ENCODE data around the gene PPP2R2C.

The PPP2R2C gene

GRCh38 chr4:6391852-6392188, 80.6 kb downstream of the PPP2R2C start:
- no peak for DNase-seq (ENCODE audit: insufficient read length, low spot score)

GRCh38 chr4:6391186-6391851, 81.1 kb downstream of the PPP2R2C start:
- FAIRE-seq = no peak

More at GRCh38 chr4:6391852-6392188, 80.6 kb downstream of the PPP2R2C start:
- no peak for FAIRE-seq
- TF ChIP-seq PAX5 (IDR thresholded peaks at IDR 0.05; ENCODE audit: insufficient read depth, low read length, severe bottlenecking) (no peak), POLR2AphosphoS5 (IDR thresholded peaks at IDR 0.05; ENCODE audit: low read depth, low read length) (no peak), SPI1 (IDR thresholded peaks at IDR 0.05; ENCODE audit: low read depth, low read length) (no peak), TAF1 (IDR thresholded peaks at IDR 0.05; ENCODE audit: low read depth, low read length) (no peak), POLR2A (IDR thresholded peaks at IDR 0.05; ENCODE audit: low read depth, low read length) (no peak), POU2F2 (IDR thresholded peaks at IDR 0.05; ENCODE audit: low read depth, low read length) (no peak)

GRCh38 chr4:6390356-6390755, 82.1 kb downstream of the PPP2R2C start:
- TF ChIP-seq POLR2AphosphoS5 (IDR thresholded peaks at IDR 0.05; ENCODE audit: low read depth, low read length) = no peak
- TF ChIP-seq POLR2A (IDR thresholded peaks at IDR 0.05; ENCODE audit: low read depth, low read length) = no peak
- no peak for TF ChIP-seq SPI1 (IDR thresholded peaks at IDR 0.05; ENCODE audit: low read depth, low read length)
- no peak for TF ChIP-seq PAX5 (IDR thresholded peaks at IDR 0.05; ENCODE audit: insufficient read depth, low read length, severe bottlenecking)
- TF ChIP-seq POU2F2 (IDR thresholded peaks at IDR 0.05; ENCODE audit: low read depth, low read length) = no peak
- DNase-seq (ENCODE audit: insufficient read length, low spot score) (no peak), FAIRE-seq (no peak)

More at GRCh38 chr4:6391186-6391851, 81.1 kb downstream of the PPP2R2C start:
- no peak for TF ChIP-seq PAX5 (IDR thresholded peaks at IDR 0.05; ENCODE audit: insufficient read depth, low read length, severe bottlenecking)
- no peak for TF ChIP-seq POU2F2 (IDR thresholded peaks at IDR 0.05; ENCODE audit: low read depth, low read length)
- TF ChIP-seq POLR2AphosphoS5 (IDR thresholded peaks at IDR 0.05; ENCODE audit: low read depth, low read length) = no peak
- no peak for TF ChIP-seq POLR2A (IDR thresholded peaks at IDR 0.05; ENCODE audit: low read depth, low read length)
- no peak for TF ChIP-seq TAF1 (IDR thresholded peaks at IDR 0.05; ENCODE audit: low read depth, low read length)
- TF ChIP-seq SPI1 (IDR thresholded peaks at IDR 0.05; ENCODE audit: low read depth, low read length) = no peak
- DNase-seq (ENCODE audit: insufficient read length, low spot score) = no peak

GRCh38 chr4:6389142-6389825, 83.1 kb downstream of the PPP2R2C start:
- no peak for FAIRE-seq
- DNase-seq (ENCODE audit: insufficient read length, low spot score) = no peak
- TF ChIP-seq PAX5 (IDR thresholded peaks at IDR 0.05; ENCODE audit: insufficient read depth, low read length, severe bottlenecking) (no peak), POLR2AphosphoS5 (IDR thresholded peaks at IDR 0.05; ENCODE audit: low read depth, low read length) (no peak), TAF1 (IDR thresholded peaks at IDR 0.05; ENCODE audit: low read depth, low read length) (no peak), POU2F2 (IDR thresholded peaks at IDR 0.05; ENCODE audit: low read depth, low read length) (no peak), POLR2A (IDR thresholded peaks at IDR 0.05; ENCODE audit: low read depth, low read length) (no peak)

- DNase-seq (ENCODE audit: insufficient read length, low spot score) (no peak), FAIRE-seq (no peak)
- TF ChIP-seq TAF1 (IDR thresholded peaks at IDR 0.05; ENCODE audit: low read depth, low read length) (no peak), POLR2AphosphoS5 (IDR thresholded peaks at IDR 0.05; ENCODE audit: low read depth, low read length) (no peak), PAX5 (IDR thresholded peaks at IDR 0.05; ENCODE audit: insufficient read depth, low read length, severe bottlenecking) (no peak), SPI1 (IDR thresholded peaks at IDR 0.05; ENCODE audit: low read depth, low read length) (no peak), POLR2A (IDR thresholded peaks at IDR 0.05; ENCODE audit: low read depth, low read length) (no peak), POU2F2 (IDR thresholded peaks at IDR 0.05; ENCODE audit: low read depth, low read length) (no peak)
These were observed 83.7 kb downstream of the PPP2R2C start for GRCh38 chr4:6388713-6389112.

- DNase-seq (ENCODE audit: insufficient read length, low spot score) (no peak), FAIRE-seq (no peak)
- TF ChIP-seq SPI1 (IDR thresholded peaks at IDR 0.05; ENCODE audit: low read depth, low read length) = no peak
- no peak for TF ChIP-seq POLR2A (IDR thresholded peaks at IDR 0.05; ENCODE audit: low read depth, low read length)
- no peak for TF ChIP-seq POU2F2 (IDR thresholded peaks at IDR 0.05; ENCODE audit: low read depth, low read length)
- TF ChIP-seq PAX5 (IDR thresholded peaks at IDR 0.05; ENCODE audit: insufficient read depth, low read length, severe bottlenecking) = no peak
- TF ChIP-seq TAF1 (IDR thresholded peaks at IDR 0.05; ENCODE audit: low read depth, low read length) = no peak
- TF ChIP-seq POLR2AphosphoS5 (IDR thresholded peaks at IDR 0.05; ENCODE audit: low read depth, low read length) = no peak
These were observed 84.5 kb downstream of the PPP2R2C start for GRCh38 chr4:6387946-6388345.

- TF ChIP-seq PAX5 (IDR thresholded peaks at IDR 0.05; ENCODE audit: insufficient read depth, low read length, severe bottlenecking) (no peak), TAF1 (IDR thresholded peaks at IDR 0.05; ENCODE audit: low read depth, low read length) (no peak), POLR2A (IDR thresholded peaks at IDR 0.05; ENCODE audit: low read depth, low read length) (no peak)
- FAIRE-seq (no peak), DNase-seq (ENCODE audit: insufficient read length, low spot score) (no peak)
These were observed 86.3 kb downstream of the PPP2R2C start for GRCh38 chr4:6386091-6386490.

- TF ChIP-seq POU2F2 (IDR thresholded peaks at IDR 0.05; ENCODE audit: low read depth, low read length) = no peak
- no peak for TF ChIP-seq SPI1 (IDR thresholded peaks at IDR 0.05; ENCODE audit: low read depth, low read length)
- TF ChIP-seq PAX5 (IDR thresholded peaks at IDR 0.05; ENCODE audit: insufficient read depth, low read length, severe bottlenecking) = no peak
- no peak for TF ChIP-seq TAF1 (IDR thresholded peaks at IDR 0.05; ENCODE audit: low read depth, low read length)
- no peak for TF ChIP-seq POLR2A (IDR thresholded peaks at IDR 0.05; ENCODE audit: low read depth, low read length)
- no peak for TF ChIP-seq POLR2AphosphoS5 (IDR thresholded peaks at IDR 0.05; ENCODE audit: low read depth, low read length)
- FAIRE-seq (no peak), DNase-seq (ENCODE audit: insufficient read length, low spot score) (no peak)
These were observed 87.1 kb downstream of the PPP2R2C start for GRCh38 chr4:6385288-6385687.

GRCh38 chr4:6384541-6384940, 87.9 kb downstream of the PPP2R2C start:
- FAIRE-seq (no peak), DNase-seq (ENCODE audit: insufficient read length, low spot score) (no peak)
- no peak for TF ChIP-seq POLR2A (IDR thresholded peaks at IDR 0.05; ENCODE audit: low read depth, low read length)
- no peak for TF ChIP-seq POU2F2 (IDR thresholded peaks at IDR 0.05; ENCODE audit: low read depth, low read length)
- TF ChIP-seq POLR2AphosphoS5 (IDR thresholded peaks at IDR 0.05; ENCODE audit: low read depth, low read length) = no peak
- no peak for TF ChIP-seq TAF1 (IDR thresholded peaks at IDR 0.05; ENCODE audit: low read depth, low read length)
- no peak for TF ChIP-seq PAX5 (IDR thresholded peaks at IDR 0.05; ENCODE audit: insufficient read depth, low read length, severe bottlenecking)
- TF ChIP-seq SPI1 (IDR thresholded peaks at IDR 0.05; ENCODE audit: low read depth, low read length) = no peak
